IPS-18c (cell line): ENCODE measurements around the gene WDR46.

ENCODE experiments used
- H3K4me3 ChIP-seq: 2 replicates; pipeline ENCODE4 v1.7.0; 2013; ENCODE audit warnings: low read depth, mild to moderate bottlenecking, low read length, moderate library complexity; ENCODE audit not compliant: insufficient read depth
- H3K9me3 ChIP-seq: one replicate; pipeline ENCODE4 v1.6.1; 2013; ENCODE audit warnings: mild to moderate bottlenecking, low read length, moderate library complexity; ENCODE audit not compliant: control insufficient read depth, insufficient read depth

The WDR46 gene, protein sequence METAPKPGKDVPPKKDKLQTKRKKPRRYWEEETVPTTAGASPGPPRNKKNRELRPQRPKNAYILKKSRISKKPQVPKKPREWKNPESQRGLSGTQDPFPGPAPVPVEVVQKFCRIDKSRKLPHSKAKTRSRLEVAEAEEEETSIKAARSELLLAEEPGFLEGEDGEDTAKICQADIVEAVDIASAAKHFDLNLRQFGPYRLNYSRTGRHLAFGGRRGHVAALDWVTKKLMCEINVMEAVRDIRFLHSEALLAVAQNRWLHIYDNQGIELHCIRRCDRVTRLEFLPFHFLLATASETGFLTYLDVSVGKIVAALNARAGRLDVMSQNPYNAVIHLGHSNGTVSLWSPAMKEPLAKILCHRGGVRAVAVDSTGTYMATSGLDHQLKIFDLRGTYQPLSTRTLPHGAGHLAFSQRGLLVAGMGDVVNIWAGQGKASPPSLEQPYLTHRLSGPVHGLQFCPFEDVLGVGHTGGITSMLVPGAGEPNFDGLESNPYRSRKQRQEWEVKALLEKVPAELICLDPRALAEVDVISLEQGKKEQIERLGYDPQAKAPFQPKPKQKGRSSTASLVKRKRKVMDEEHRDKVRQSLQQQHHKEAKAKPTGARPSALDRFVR

DNA sequence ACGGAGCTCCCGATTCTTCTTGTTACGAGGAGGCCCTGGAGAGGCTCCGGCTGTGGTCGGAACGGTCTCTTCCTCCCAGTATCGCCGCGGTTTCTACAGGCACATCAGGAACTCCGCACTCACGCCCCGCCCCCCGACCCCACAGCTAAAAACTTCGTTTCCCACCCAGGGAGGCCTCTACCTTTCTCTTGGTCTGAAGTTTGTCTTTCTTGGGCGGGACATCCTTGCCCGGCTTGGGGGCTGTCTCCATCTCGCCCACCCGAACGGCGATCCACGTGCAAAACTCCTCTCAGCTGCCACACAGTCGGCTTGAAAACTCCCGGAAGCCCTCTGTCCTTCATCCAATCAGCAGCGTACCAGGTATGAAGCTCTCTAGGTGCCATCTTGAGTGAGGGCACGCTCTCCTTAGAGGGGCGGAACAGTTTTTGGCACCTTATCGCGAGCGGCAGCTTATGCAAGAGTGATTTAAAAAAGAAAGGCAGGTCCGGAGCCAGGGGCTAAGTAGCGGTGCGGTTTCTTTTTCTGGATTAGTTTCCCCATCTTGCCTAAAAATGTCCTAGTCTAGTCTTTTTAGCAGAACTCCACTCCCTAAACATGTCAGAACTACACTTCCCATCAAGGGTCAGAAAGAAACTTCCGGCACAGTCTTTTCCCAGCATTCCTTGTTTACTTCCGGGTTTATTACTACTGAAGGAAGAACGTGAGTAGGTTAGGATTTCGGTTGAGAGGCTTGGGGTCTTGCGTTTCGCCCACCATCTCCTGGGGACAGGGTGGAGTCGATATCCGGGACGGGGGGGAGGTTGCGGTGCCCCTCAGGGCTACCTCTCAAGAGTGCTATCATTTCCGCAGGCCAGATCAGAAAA is at the start of gene WDR46, which contains the start of gene PFDN6:
Gene WDR46, minus strand, starts transcription at position 319 of the 863 bp plus-strand sequence. Its CDS starts 69 bp downstream, at position 250.
Gene PFDN6, plus strand, starts transcription at position 681 of the 863 bp plus-strand sequence. CDS start 256 bp downstream, outside the sequence.
- H3K9me3 ChIP-seq: no peaks in the 10 kb centered on the region
- peak within 1 kb of the TSS; percentile 82 for H3K4me3 ChIP-seq

DNA sequence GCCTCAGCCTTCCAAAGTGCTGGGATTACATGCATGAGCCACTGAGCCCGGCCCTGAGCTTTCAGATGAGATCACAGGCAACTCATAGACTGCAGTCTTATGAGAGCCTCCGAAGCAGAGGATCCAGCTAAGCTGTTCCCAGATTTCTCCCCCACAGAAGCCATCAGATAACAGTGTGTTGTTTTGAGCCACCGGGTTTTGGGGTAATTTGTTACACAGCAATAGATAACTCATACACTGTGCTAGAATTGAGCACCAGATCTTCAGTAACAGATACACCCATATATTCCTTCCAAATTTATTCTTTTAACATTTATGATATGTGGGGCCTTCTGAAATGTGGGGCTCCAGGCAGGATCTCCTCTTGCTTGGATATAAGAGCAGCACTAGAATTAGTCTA is 47.5 kb upstream of the WDR46 start:
- Histone ChIP-seq H3K9me3 (no peaks in the 10 kb centered on the region), H3K4me3 (no peak overlapping the region)

DNA sequence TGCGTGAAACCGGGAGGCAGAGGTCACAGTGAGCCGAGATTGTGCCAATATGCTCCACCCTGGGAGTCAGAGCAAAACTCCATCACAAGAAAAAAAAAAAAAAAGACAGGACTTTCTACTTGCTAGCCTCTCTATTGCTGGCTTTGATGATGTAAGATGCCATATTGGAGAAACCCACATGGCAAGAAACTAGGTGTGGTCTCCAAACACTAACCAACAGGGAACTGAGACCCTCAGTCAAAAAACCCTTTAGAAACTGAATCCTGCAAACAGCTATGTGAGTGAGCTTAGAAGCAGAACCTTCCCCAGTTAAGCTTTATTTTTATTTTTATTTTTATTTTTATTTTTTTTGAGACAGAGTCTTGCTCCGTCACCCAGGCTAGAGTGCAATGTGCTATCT is 46.9 kb upstream of the WDR46 start:
- no peaks in the 10 kb centered on the region for H3K9me3 ChIP-seq
- no peak overlapping the region for H3K4me3 ChIP-seq

DNA sequence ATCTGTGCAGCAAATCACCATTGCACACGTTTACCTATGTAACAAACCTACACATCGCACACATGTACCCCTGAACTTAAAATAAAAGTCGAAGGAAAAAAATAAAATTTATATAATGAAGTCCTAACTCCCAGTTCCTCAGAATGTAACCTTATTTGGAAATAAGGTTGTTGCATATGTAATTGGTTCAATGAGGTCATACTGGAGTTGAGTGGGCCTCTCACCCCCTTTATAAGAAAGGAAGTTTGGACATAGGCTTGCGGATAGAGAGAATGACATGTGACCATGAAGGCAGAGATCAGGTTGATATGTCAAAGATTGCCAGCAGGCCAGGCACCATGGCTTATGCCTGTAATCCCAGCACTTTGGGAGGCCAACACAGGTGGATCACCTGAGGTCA is 44.6 kb upstream of the WDR46 start:
- no peak overlapping the region for H3K4me3 ChIP-seq
- H3K9me3 ChIP-seq: no peaks in the 10 kb centered on the region

DNA sequence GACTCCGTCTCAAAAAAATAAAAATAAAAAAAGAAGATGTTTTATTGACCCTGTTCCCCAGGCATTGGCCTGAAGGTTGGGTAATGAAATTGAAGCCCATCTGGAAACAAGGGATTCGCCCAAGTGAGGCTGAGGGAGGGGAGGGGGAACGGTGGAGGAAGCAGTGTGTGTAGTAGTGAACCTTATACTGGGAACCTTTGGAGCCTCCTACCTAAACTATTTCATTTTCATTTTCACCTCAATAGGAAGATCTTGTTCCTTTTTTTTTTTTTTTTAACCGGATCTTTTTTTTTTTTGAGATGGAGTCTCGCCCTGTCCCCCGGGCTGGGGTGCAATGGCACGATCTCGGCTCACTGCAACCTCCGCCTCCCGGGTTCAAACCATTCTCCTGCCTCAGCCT is 41.7 kb upstream of the WDR46 start:
- H3K9me3 ChIP-seq: no peaks in the 10 kb centered on the region
- H3K4me3 ChIP-seq: no peak overlapping the region

DNA sequence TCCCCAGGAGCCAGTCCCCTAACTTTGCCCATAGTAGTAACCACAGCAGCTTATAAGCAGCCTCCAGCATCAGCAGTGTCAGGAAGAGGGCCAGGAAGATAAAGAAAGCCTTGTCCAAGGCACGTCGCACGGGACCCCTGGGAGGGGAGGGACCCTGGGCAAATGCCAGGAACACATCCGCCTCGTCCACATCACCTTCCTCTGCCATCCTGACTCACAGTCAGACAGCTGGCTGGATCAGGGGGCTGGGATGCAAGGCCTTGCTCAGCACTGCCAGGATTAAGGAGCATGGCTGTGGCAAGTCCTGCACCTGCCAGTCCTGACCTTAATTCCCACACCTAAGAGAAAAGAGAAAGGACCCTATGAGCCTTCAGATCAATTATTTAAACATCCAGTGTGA is 40.0 kb upstream of the WDR46 start:
- no peaks in the 10 kb centered on the region for H3K9me3 ChIP-seq
- no peak overlapping the region for H3K4me3 ChIP-seq

DNA sequence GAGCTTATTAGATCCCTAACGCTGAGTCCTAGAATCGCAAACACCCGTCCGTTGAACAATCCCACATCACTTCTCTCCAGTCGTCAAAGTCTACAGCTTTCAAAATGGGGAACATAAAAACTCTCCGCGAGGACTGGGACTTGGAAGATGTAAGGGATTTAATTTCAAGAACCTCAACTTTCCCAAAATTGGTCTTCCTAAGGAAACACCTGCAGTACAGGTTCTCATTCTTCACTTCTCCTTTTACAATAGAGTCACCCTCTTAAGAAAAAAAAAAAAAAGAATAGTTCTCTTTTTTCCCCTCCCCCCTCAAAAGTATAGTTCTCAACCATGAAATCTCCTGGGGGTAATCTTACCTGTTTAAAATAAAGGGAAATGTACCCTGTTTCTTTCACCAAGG is 35.1 kb upstream of the WDR46 start:
- peaks cover 2% of the 10 kb centered on the region for H3K9me3 ChIP-seq
- H3K4me3 ChIP-seq: peak overlapping the region; percentile 60

DNA sequence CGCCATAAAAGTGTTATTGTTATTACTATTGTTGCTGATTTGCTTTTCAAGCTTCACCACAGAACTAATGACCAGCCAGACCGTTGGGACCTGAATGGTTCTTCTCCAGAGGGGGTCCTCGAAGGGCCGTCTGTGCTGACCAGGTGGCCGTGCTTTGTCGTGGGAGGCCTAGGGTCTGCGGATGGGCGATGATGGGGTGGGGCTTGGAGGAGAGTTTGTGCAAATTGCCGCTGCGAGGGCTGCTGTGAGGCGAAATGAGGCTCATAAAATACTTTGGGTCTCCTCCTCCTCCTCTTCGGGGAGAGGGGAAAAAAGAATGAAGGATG is 34.5 kb upstream of the WDR46 start:
- Histone ChIP-seq H3K9me3 (peaks cover 2% of the 10 kb centered on the region), H3K4me3 (peak overlapping the region; percentile 60)

DNA sequence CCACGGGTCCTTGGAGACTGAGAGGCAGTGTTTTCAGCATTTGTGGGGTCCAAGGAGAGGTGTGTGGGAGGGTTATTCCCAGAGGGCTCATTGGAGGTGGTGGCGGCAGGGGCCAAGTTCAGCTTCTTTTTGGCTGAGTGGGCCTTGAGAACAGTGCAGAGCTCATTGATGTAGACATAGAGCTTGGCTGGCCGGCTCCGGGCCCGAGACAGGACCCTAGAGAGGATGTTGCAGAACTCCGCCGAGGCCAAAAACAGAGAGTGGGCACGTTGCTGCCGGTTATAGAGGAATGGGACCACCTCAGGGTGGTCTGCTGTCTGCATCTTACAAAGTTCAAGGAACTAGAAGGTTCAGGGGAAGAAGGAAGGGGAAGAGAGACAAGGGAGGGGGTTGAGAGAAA is 32.2 kb upstream of the WDR46 start:
- Histone ChIP-seq H3K4me3 (peak overlapping the region; percentile 60), H3K9me3 (peaks cover 2% of the 10 kb centered on the region)

DNA sequence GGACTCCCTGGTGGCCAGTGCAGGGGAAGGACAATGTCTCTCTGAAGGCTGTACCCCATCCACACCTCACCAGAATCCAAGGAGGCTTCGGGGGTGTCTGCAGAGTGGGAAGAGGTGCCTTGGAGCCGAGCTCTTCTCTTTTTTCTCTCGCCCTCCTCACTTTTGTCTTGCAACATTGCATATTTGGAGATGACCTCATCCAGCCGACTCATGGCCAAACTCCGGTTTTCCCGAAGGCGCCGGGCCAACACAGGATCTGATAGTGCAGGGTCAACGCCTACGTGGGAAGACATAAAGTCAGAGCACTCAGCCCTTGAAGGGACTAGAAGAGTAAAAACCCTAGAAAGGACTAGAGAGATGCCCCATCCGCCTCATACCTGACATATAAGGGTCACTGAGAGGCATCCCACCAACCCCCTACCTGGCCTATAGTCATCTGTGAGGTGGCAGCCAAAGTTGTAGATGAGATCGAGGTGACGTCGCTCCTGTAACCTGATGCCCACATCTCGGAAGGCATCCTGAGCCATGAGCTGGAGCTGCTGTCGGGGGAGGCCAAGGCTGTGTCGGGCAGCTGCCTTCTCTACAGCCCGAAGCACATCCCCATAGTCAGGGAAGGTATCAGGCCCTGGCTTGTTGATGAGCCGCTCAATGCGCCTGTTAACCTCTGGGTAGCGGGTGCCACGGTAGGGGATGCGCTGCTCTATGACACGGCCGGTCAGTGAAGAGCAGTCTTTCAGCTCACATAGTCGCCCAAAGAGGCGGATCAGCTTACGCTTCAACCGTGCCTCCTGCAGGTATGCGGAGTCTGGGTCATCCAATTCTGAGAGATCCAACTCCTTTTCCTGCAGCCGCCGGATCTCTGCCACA is 31.5 kb upstream of the WDR46 start:
- Histone ChIP-seq H3K4me3 (peak overlapping the region; percentile 60; the same call in 1 of the 2 replicates), H3K9me3 (peaks cover 2% of the 10 kb centered on the region)

DNA sequence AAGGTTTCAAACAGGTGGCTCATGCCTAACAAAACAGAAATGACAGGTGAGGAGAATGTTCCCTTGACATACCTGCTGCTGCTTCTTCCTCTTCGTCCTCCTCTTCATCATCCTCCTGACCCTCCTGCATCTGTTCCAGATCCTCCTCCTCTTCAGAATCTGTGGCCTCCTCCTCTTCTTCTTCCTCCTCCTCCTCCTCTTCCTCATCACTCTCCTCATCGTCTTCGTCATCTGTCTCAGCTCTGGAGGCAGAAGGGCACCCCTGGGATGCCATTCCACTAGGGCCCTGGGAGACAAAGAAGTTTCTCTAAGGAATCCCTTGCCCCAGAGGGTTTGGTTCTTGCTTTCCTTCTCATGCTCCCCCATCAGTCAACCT is 30.9 kb upstream of the WDR46 start:
- Histone ChIP-seq H3K4me3 (no peak overlapping the region), H3K9me3 (peaks cover 2% of the 10 kb centered on the region)

DNA sequence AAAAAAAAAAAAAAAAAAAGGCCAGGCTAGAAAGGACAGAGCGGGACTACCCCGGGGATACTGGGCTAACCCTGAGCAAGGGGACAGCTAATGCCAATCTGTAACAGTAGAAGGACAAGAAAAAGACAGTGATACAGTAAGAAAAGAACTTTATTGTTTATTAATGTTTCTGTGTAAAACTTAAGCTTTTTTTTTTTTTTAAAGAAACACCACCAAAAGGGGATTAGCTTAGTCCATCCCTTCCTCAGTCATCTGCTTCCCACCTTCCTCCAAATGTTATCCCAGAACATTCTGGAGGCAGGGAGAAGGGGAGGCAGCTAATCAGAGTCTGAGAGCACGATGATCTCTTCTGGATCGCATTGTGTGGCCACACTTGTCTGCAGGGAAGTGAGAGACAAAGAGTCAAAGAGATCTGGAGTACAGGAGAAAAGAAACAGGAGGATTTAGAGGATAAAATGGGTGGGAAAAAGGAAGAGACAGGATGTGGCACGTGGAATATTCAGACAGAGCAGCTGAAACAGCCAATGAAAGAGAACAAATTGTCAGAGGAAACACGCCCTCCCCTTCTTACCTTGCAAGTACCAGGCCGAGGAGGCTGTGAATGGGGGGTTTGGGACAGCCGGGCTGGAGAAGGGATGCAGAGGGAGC is 29.5 kb upstream of the WDR46 start:
- Histone ChIP-seq H3K4me3 (peak overlapping the region; percentile 78), H3K9me3 (peaks cover 2% of the 10 kb centered on the region)

DNA sequence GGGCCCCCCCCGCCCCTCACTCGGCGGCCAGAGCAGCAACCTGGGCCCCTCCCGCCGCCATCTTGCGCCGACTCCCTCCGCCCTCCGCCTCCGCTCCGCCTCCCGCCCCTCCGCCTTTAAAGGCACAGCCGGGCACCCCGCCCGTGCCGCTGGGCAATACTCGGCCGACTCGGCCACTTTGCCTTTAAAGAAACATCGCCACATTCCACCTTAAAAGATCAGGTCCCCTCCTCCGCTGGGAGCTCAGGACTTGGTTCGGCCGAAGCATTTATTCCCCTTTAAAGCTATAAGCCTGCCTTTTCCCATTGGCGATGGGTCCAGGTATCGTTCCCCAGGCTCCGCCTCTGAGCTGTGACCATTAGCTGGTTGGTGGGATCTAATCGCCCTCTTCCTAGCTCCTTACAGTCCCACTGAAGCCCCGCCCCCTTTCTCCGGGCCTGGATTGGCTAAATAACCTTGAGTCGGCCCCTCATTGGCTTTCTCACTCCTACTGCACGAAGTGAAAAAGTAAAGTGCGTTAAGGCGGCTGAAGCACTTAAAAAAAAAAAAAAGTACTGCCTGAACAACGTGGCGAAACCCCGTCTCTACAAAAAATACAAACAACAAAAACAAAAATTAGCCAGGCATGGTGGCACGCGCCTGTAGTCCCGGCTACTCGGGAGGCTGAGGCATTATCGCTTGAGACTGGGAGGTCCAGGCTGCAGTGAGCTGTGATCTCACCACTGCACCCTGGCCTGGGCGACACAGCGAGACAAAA is 28.8 kb upstream of the WDR46 start, which contains the start of gene ZBTB22:
Gene ZBTB22, minus strand, starts transcription at position 76 of the 757 bp plus-strand sequence. CDS start 828 bp downstream, outside the sequence.
- H3K4me3 ChIP-seq: peak within 1 kb of the TSS; percentile 78
- H3K9me3 ChIP-seq: peaks cover 2% of the 10 kb centered on the region

DNA sequence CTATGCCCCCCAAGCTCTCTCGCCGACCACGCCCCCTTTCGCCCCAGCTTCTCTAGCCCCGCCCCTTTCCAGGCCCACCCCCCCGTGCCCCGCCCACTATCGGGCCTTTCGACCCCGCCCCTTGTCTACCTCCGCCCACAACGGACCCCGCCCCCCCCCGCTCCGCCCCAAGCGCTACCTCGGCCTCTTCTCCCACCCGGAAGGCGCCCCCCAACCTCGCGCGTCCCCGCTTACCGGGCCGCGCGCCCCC is 28.3 kb upstream of the WDR46 start:
- H3K9me3 ChIP-seq: peaks cover 2% of the 10 kb centered on the region

DNA sequence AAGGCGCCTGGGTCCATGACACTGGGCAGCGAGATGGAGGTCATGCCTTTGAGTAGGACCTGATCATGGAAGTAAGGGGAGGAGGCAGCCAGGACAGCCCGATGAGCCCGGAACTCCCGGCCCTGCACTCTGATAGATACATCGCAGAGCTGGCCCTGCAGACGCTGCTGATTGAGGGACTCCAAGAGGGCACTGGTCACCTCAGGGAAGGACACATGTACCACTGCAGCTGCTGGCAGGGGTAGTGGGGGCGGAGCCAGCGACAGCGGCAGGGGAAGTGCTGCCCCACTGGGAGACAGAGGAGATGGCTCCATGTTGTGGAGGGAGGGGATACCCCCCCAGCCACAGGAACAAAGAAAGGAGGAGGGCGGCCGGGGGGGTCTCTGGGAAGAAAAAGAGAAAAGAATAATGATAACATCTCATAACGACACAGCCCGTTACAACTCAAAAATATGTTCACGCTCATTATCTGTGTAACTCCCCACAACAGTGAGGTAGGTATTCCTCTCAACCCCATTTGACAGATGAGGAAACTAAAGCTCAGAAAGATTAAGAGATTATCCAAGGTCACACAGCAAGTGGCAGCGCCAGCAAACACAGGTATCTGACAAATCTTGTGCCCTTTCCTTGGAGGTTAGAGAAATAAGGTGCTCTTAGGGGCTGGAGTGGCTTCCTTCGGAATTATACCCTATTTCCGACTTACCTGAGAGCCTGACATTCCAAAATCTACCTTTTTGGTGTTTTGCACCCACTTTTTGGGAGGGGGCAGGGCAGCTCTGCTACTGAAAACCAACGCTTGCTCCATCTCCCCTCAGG is 27.8 kb upstream of the WDR46 start:
- H3K4me3 ChIP-seq: peak overlapping the region; percentile 50

More for the DNA sequence above, 28.3 kb upstream of the WDR46 start:
- H3K4me3 ChIP-seq: peak overlapping the region; percentile 50

More for the DNA sequence above, 27.8 kb upstream of the WDR46 start:
- H3K9me3 ChIP-seq: peaks cover 2% of the 10 kb centered on the region
